Left hindlimb (tissue), 1 donor: ENCODE results near the gene OR2A1.
"Not testable (repeated sequence)": the region's sequence is repeated elsewhere in the genome, so short reads cannot be mapped to it uniquely, and the experiment has no call there.

Source experiments
- DNase-seq: peaks from one replicate; pipeline ENCODE4 v3.0.0-alpha.2; 2018

Gene OR2A1

DNA sequence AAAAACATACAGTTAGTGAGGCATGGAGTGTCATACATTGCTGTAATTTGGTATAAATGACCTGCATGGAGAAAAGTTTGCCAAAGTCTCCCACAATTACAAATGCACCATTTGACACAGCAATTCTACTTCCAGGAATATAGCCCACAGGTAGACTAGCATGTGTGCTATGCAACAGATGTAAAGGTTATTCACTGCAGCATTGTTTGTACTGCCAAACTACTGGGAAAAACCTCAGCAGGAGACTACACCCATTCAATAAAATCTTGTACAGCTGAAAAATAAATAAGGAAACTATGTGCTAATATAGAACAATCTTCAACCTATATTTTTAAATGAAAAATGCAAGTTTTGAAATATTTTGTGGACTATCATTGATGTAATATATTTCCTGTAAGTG is 17.8 kb downstream of the OR2A1 start:
- not testable (repeated sequence) for DNase-seq

DNA sequence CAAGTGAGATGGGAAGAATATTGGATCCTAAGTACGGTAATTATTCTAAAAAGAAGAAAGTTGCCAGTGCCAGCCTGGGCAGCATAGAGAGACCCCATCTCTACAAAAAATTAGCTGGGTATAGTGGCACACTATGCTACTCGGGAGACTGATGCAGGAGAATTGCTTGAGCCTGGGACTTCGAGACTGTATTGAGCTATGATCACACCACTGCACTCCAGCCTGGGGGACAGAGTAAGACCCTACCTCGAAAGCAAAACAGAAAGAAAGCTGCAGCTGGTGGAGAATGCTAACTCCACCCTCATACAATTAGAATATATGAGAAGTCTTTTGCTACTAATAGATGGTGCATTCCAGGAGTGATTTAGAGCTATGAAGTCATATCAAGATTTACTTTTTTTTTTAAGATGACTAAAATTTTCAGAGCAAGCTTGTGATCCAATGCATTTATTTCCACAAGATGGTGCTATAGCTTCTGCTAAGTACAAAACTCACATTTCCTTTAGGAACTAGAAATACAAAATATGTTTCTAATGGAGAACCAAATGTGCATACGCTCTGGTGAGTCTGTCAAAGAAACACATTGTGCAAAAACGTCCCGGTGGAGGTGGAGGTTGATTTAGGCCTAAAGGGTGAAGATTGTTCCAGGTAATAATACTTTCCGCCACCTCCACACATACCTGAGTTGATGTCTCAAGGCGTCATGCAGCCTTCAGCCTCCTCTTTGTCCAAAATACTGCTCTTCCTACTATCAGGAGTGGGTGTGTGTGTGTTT is 19.2 kb downstream of the OR2A1 start:
- DNase-seq: not testable (repeated sequence)

GRCh38 chr7:144331996-144332288 is 19.7 kb downstream of the OR2A1 start:
- DNase-seq: not testable (repeated sequence)

DNA sequence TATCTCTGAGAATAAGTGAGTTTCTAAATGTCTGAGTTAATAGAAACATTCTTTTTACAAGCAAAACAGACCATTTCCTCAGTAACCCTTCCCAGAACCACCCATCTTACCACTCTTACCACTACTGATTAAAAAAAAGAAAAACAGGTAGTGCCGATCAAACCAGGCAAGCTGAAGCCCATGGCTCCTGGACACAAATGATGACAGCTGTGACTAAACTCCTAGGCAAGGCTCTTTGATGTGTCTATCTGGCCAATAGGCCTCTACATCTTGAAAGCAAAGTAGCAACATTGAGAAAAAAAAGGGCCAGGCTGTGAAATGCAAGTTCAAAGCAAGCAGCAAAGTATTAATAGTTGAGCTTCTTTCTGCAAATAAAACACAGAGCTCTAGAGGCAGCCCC is 36.4 kb downstream of the OR2A1 start:
- DNase-seq: not testable (repeated sequence)

DNA sequence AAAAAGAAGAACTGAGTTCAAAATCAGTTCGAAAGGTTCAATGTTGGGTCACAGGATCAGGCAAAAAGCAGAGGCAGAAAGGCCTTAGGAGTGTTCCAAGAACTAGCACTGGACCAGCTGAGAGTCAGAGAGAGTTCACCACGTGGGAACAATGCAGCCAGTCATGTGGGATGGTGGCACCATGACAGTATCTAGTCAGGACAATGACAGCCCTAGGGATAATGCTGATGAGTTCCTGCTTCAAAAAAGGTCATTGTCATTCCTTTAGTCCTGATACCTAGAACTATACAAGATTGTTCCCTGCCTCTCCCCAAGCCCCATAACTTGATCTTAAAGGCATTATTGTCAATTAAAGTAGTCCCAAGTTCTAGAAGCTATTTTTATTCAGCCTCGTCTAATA is 39.4 kb downstream of the OR2A1 start:
- DNase-seq: peak; percentile 0

DNA sequence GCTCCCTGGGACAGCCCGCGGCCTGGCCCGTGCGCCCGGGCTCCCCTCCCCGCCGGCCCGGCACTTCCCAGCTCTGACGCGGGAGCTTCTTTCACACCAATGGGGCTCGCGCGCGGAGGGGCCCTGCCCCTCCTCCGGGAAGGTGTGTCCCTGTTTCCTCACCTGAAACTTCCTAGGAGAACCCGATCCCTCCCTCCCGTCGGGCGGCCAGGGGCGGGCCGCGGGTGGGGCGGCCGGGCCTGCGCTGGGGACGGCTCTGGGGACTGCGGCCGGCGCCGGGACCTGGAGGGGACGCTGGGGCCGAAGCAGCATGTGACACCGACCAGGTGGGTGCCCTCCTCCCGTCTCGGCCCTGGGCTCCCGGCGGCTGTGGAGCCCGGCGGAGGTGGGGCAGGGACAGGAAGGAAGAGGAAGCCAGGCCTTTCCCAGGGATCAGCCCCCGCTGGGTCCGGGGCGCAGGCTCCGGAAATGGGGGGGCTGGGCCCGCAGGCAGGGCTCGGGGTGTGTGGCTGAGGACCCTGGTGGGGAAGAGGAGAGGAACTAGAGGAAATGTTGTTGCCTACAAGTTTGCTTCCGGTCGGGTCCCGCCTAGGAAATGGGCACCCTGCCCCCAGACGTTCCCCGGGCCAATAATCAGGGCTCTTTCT is 43.1 kb downstream of the OR2A1 start, which contains the start of gene ARHGEF5:
TSS of gene ARHGEF5 (plus strand) at position 227 of the 647 bp plus-strand sequence. CDS start 7,268 bp downstream, outside the sequence.
- not testable (repeated sequence) for DNase-seq

GRCh38 chr7:144356185-144356584 is 44.0 kb downstream of the OR2A1 start:
- not testable (repeated sequence) for DNase-seq

DNA sequence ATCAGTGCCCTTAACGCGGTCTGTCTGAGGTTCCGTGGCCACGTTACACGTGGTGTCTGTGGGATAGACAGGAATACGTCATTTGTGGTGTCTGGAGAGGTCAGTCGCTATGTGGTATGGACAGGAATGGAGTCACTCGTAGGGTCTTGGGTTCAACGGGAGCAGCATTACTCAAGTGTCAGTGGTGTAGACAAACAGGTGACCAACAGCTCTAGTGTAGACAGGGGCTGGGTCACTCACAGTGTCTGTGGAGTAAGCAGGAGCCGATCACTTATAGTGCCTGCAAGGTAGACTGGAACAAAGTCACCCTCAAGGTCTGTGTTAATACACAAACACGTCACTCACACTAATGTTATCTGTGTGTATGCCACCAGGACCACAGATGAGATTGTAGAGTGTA is 44.6 kb downstream of the OR2A1 start:
- not testable (repeated sequence) for DNase-seq

- DNase-seq: not testable (repeated sequence)
These were observed 49.8 kb downstream of the OR2A1 start for GRCh38 chr7:144362061-144362460.

DNA sequence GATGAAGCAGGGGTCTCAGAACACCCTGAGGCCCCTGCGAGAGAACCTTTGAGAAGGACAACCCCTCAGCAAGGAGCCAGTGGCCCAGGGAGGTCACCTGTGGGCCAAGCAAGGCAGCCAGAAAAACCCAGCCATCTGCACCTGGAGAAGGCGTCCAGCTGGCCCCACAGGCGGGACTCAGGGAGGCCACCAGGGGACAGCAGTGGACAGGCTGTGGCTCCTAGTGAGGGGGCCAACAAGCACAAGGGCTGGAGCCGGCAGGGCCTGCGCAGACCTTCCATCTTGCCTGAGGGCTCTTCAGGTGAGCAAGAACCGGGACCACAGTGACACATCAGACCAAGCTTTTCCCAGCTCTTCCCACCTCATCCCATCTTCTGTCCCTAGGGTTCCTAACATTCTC is 53.3 kb downstream of the OR2A1 start:
- not testable (repeated sequence) for DNase-seq

- DNase-seq: not testable (repeated sequence)
These were observed 55.0 kb downstream of the OR2A1 start for GRCh38 chr7:144367250-144367649.

DNA sequence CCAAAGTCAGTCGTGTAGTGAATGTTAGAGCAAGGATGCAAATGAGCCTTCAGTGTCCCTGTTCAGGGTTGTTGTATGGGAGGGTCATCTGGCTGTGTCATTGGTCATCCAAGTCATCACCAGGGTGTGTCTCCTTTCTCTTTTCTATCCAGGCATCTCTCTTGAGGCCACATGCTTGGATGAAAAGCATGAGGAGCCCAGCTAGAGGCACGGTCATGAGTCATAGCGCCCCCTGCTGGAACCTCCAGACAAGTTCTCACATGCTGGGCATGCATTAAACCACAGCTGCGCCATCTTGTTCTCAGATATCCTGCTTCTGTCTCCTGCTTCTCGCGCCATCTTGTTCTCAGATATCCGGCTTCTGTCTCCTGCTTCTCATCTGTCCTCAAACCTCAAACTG is 57.0 kb downstream of the OR2A1 start:
- DNase-seq: not testable (repeated sequence)
